Measurements from ENCODE around the gene UBE2R2.

Gene UBE2R2

GRCh38 chr9:33877727-33878489, 60.9 kb downstream of the UBE2R2 start:
- Histone ChIP-seq H3K27me3 (ENCODE audit: control insufficient read depth, insufficient read depth, low read length) (no peaks in the 10 kb centered on the region), H3K27ac (ENCODE audit: low read length) (no peak overlapping the region)

DNA sequence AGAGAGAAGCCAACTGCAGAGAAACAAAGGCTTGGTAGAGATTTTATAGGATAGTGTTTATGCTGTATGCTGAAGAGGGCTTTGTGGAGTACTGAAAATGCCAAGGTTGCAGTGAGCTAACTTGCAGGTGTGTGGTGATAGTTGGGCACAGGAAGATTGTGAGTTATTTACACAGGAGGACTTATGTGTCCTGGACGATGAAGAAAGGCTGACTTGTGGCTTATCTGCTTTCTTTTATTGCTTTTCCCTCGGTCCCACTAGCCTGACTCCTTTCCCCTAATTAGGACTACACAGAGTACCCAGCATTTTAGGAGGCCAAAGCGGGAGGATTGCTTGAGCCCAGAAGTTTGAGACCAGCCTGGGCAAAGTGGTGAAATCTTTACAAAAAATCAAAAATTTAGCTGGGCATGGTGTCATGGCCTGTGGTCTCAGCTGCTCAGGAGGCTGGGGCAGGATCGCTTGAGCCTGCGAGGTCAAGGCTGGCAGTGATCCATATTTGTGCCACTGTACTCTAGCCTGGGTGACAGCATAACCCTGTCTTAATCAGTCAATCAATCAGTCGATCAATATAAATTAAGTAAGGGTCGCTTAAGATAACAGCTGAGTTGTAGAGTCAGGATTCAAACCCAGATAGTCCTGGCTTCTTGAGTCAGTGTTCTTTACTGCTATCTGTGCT, 61.9 kb downstream of the UBE2R2 start:
- H3K27me3 ChIP-seq (ENCODE audit: control insufficient read depth, insufficient read depth, low read length) = no peaks in the 10 kb centered on the region
- H3K27ac ChIP-seq (ENCODE audit: low read length) = no peak overlapping the region
- H3K9ac ChIP-seq (ENCODE audit: low read length) = no peak overlapping the region
- peaks cover 9% of the 10 kb centered on the region for H3K4me1 ChIP-seq (ENCODE audit: control insufficient read depth, low read depth, low read length)
- H3K36me3 ChIP-seq (ENCODE audit: control insufficient read depth, low read depth, low read length) = no peaks in the 10 kb centered on the region
- H3K9me3 ChIP-seq (ENCODE audit: control insufficient read depth, low read depth, low read length) = no peaks in the 10 kb centered on the region
- H3K4me3 ChIP-seq (ENCODE audit: low read length) = no peak overlapping the region

More at GRCh38 chr9:33877727-33878489, 60.9 kb downstream of the UBE2R2 start:
- Histone ChIP-seq H3K4me3 (ENCODE audit: low read length) (no peak overlapping the region), H3K9ac (ENCODE audit: low read length) (no peak overlapping the region), H3K36me3 (ENCODE audit: control insufficient read depth, low read depth, low read length) (no peaks in the 10 kb centered on the region), H3K9me3 (ENCODE audit: control insufficient read depth, low read depth, low read length) (no peaks in the 10 kb centered on the region), H3K4me1 (ENCODE audit: control insufficient read depth, low read depth, low read length) (peaks cover 9% of the 10 kb centered on the region)

- no peak overlapping the region for H3K4me3 ChIP-seq (ENCODE audit: low read length)
- peaks cover 9% of the 10 kb centered on the region for H3K4me1 ChIP-seq (ENCODE audit: control insufficient read depth, low read depth, low read length)
- H3K9ac ChIP-seq (ENCODE audit: low read length) = no peak overlapping the region
- H3K27ac ChIP-seq (ENCODE audit: low read length) = no peak overlapping the region
- H3K27me3 ChIP-seq (ENCODE audit: control insufficient read depth, insufficient read depth, low read length) = no peaks in the 10 kb centered on the region
- H3K9me3 ChIP-seq (ENCODE audit: control insufficient read depth, low read depth, low read length) = no peaks in the 10 kb centered on the region
- H3K36me3 ChIP-seq (ENCODE audit: control insufficient read depth, low read depth, low read length) = no peaks in the 10 kb centered on the region
Measured at GRCh38 chr9:33880211-33881089, 63.5 kb downstream of the UBE2R2 start.

DNA sequence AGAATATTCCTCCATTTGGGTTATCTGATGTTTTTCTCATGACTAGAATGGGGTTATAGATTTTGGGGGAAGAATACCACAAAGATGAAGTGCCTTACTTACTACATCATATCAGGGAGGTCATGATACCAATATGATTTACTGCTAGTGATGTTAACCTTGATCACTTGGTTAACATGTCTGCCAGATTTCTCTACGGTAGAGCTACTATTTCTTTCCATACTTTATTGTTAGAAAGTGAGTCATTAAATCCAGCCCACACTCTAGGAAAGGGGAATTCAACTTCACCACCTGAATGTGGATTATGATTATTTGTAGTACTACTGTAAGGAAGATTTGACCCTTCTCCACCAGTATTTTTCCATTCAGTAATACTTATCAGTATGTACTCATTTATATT, 64.7 kb downstream of the UBE2R2 start:
- no peaks in the 10 kb centered on the region for H3K27me3 ChIP-seq (ENCODE audit: control insufficient read depth, insufficient read depth, low read length)
- no peak overlapping the region for H3K4me3 ChIP-seq (ENCODE audit: low read length)
- H3K4me1 ChIP-seq (ENCODE audit: control insufficient read depth, low read depth, low read length) = peaks cover 9% of the 10 kb centered on the region
- no peak overlapping the region for H3K27ac ChIP-seq (ENCODE audit: low read length)
- H3K9me3 ChIP-seq (ENCODE audit: control insufficient read depth, low read depth, low read length) = no peaks in the 10 kb centered on the region
- no peaks in the 10 kb centered on the region for H3K36me3 ChIP-seq (ENCODE audit: control insufficient read depth, low read depth, low read length)
- no peak overlapping the region for H3K9ac ChIP-seq (ENCODE audit: low read length)

DNA sequence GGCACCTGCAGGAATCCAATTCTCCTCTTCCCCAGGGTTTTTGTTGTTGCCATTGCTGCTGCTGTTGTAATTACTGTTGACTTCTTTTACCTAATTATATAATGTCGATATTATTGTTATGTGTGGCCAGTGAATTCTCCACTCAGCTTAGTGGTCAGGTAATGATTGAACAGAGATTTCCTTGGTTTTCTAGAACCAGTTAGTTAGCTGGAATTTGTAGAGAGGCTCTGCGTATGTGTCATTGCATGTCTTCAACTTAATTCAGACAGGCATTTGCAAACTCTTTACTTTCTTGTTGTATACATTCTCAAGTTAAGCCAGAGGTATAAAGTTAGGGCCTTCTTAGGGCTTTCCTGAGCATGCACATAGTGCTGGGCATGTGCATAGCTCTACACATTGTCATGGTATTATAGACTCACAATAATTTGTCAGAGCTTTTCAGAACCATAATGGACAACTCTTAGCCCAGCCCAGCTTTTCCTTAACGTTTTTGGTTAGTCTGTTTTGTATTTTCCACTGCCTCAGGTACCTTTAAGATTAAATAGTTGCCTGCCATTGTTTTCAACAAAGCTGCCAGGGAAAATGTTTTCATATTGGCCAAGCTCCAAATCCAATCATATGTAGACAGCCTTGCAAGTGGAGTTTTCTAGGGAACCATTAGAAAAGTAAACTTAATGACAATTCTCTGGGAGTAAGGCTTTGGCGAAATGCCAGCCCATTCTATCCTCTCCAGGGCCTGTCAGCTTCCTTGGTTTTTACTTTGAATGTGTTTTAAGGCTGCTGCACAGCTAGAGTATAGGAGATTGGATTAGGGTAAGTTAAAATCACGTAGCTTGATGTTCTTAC, 68.1 kb downstream of the UBE2R2 start:
- H3K9me3 ChIP-seq (ENCODE audit: control insufficient read depth, low read depth, low read length) = no peaks in the 10 kb centered on the region
- peaks cover 9% of the 10 kb centered on the region for H3K4me1 ChIP-seq (ENCODE audit: control insufficient read depth, low read depth, low read length)
- peaks cover 3% of the 10 kb centered on the region for H3K36me3 ChIP-seq (ENCODE audit: control insufficient read depth, low read depth, low read length)
- H3K4me3 ChIP-seq (ENCODE audit: low read length) = no peak overlapping the region
- no peaks in the 10 kb centered on the region for H3K27me3 ChIP-seq (ENCODE audit: control insufficient read depth, insufficient read depth, low read length)
- no peak overlapping the region for H3K27ac ChIP-seq (ENCODE audit: low read length)
- H3K9ac ChIP-seq (ENCODE audit: low read length) = no peak overlapping the region

DNA sequence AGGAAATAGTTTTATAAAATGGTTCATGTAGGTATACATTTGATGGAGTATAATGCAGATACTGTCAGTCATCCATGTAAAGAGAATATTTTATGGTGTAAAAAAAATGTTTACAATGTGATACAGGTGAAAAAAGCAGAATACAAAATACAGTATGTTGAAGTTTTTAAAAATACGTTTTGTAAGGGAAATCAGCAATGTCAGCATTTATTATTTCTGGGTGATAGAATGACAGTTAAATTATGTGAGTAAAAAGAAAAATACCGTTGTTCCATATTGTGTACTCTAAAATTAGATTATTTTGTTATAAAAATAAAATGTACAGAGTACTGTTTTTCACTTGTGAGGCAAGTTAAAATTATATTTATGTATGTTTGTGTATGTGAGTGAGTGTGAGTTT, 69.0 kb downstream of the UBE2R2 start:
- H3K4me1 ChIP-seq (ENCODE audit: control insufficient read depth, low read depth, low read length) = peaks cover under 1% of the 10 kb centered on the region
- H3K4me3 ChIP-seq (ENCODE audit: low read length) = no peak overlapping the region
- no peaks in the 10 kb centered on the region for H3K9me3 ChIP-seq (ENCODE audit: control insufficient read depth, low read depth, low read length)
- no peak overlapping the region for H3K9ac ChIP-seq (ENCODE audit: low read length)
- H3K27ac ChIP-seq (ENCODE audit: low read length) = no peak overlapping the region
- no peaks in the 10 kb centered on the region for H3K27me3 ChIP-seq (ENCODE audit: control insufficient read depth, insufficient read depth, low read length)
- peaks cover 3% of the 10 kb centered on the region for H3K36me3 ChIP-seq (ENCODE audit: control insufficient read depth, low read depth, low read length)

GRCh38 chr9:33893861-33894260, 76.9 kb downstream of the UBE2R2 start:
- Histone ChIP-seq H3K9ac (ENCODE audit: low read length) (no peak overlapping the region), H3K4me3 (ENCODE audit: low read length) (no peak overlapping the region), H3K36me3 (ENCODE audit: control insufficient read depth, low read depth, low read length) (peaks cover 3% of the 10 kb centered on the region), H3K27ac (ENCODE audit: low read length) (no peak overlapping the region), H3K9me3 (ENCODE audit: control insufficient read depth, low read depth, low read length) (no peaks in the 10 kb centered on the region), H3K27me3 (ENCODE audit: control insufficient read depth, insufficient read depth, low read length) (no peaks in the 10 kb centered on the region), H3K4me1 (ENCODE audit: control insufficient read depth, low read depth, low read length) (no peaks in the 10 kb centered on the region)

DNA sequence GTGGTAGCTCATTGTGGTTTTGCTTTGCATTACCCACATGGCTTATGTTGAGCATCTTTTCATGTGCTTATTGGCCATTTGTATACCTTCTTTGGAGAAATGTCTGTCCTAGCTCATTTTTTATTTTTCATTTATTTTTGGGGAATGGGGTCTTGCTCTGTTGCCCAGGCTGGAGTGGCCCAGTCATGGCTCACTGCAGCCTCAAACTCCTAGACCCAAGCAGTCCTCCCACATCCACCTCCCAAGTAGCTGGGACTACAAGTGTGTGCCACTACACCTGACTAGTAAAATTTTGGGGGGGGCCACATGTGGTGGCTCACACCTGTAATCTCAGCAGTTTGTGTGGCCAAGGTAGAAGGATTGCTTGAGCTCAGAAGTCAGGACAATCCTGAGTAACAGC, 77.4 kb downstream of the UBE2R2 start:
- no peak overlapping the region for H3K4me3 ChIP-seq (ENCODE audit: low read length)
- no peaks in the 10 kb centered on the region for H3K9me3 ChIP-seq (ENCODE audit: control insufficient read depth, low read depth, low read length)
- peaks cover 3% of the 10 kb centered on the region for H3K36me3 ChIP-seq (ENCODE audit: control insufficient read depth, low read depth, low read length)
- no peaks in the 10 kb centered on the region for H3K4me1 ChIP-seq (ENCODE audit: control insufficient read depth, low read depth, low read length)
- H3K27me3 ChIP-seq (ENCODE audit: control insufficient read depth, insufficient read depth, low read length) = no peaks in the 10 kb centered on the region
- no peak overlapping the region for H3K27ac ChIP-seq (ENCODE audit: low read length)
- no peak overlapping the region for H3K9ac ChIP-seq (ENCODE audit: low read length)

GRCh38 chr9:33903157-33903780, 86.3 kb downstream of the UBE2R2 start:
- H3K27me3 ChIP-seq (ENCODE audit: control insufficient read depth, insufficient read depth, low read length) = no peaks in the 10 kb centered on the region
- H3K36me3 ChIP-seq (ENCODE audit: control insufficient read depth, low read depth, low read length) = peaks cover 12% of the 10 kb centered on the region
- H3K9me3 ChIP-seq (ENCODE audit: control insufficient read depth, low read depth, low read length) = no peaks in the 10 kb centered on the region
- no peak overlapping the region for H3K4me3 ChIP-seq (ENCODE audit: low read length)
- H3K27ac ChIP-seq (ENCODE audit: low read length) = no peak overlapping the region
- H3K9ac ChIP-seq (ENCODE audit: low read length) = no peak overlapping the region
- peaks cover 5% of the 10 kb centered on the region for H3K4me1 ChIP-seq (ENCODE audit: control insufficient read depth, low read depth, low read length)

DNA sequence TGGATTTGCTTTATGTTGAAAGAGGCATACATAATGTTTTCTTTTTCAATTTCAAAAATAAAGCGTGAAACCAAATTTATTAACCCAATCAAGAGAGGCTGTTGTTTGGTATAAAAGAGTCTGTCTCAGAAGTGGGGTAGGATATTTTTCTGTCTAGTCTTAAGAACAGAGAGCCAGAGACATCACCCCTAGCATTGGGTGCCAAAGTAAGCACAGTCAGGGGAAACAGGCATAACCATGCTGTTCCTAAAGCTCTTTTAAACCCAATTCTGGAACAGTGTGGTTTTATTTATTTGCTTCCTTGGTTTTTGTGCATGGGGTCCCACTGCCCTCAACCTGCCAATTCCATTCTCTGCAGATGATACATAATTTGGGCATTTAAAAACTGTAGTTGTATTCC, 88.2 kb downstream of the UBE2R2 start:
- Histone ChIP-seq H3K4me1 (ENCODE audit: control insufficient read depth, low read depth, low read length) (peaks cover 5% of the 10 kb centered on the region), H3K9me3 (ENCODE audit: control insufficient read depth, low read depth, low read length) (no peaks in the 10 kb centered on the region), H3K27ac (ENCODE audit: low read length) (no peak overlapping the region), H3K9ac (ENCODE audit: low read length) (no peak overlapping the region), H3K36me3 (ENCODE audit: control insufficient read depth, low read depth, low read length) (peaks cover 10% of the 10 kb centered on the region), H3K4me3 (ENCODE audit: low read length) (no peak overlapping the region), H3K27me3 (ENCODE audit: control insufficient read depth, insufficient read depth, low read length) (no peaks in the 10 kb centered on the region)
